Fibroblast of skin of scalp (primary cell): ENCODE measurements around the gene PPIF.

Experiments
- DNase-seq: peaks from one replicate; pipeline ENCODE4 v3.0.0-alpha.2; 2013

Gene PPIF

DNA sequence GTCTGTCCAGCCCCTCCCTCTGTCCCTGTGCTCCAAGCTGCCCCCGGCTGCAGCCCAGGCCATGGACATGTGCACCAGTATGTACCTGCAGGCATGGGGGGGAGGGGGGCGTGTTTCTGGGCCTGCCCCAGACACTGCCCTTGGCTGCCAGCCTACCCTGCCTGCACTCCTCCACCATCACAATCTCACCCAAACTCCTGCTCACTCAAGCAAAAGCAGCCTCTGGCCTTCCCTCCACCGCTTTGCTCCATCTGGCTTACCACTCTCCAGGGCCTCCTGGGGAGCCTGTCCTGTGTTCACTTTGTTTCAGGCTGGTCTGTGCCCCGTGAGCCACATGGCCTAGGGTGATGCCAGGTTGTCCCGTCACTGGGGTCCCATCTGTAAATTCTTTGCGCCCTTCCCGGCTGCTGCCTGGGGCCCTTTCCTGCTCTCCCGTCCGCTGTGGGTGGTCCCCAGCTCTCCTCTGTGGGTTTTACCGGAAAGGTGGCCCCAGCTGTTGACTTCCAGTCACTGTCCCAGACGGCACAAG lies 33.3 kb upstream of the PPIF start:
- no peak for DNase-seq

DNA sequence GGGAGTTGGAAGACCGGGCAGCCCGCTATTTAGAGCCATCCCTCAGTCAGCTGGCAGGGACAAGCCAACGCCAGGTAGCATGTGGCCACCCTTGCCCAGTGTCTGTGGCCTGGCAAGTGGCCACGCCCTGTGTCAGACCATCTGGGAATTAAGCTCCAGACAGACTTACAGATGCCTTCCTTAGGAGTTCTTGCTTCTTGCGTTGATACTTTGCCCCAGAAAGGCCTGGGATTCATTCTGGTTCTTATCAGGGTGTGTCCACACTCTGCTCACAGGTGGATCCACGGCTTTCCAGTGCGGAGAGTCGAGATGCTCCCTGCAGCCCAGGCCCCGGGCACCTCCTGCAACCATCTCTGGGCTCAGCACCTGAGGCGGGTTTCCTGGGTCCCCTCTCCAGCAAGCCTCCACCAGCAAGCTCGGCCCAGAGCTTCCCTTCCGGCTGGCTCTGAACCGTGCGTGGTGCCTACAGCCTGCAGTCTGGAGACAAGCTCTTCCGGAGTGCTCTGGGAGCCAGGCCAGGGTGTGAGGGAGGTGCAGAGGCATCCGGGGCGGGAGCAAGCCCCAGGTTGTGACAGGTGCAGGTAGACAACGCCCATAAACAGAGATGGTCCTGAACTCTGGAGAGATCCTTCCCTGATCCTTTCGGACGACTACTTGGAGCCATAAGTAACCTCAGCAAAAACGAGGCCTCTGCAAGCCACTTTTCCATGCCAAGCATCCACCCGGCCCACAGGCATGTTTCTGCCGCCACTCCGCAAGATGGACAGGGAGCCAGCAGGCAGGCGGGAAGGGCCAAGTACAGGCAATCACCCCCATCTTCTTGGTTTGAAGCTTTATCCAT lies 32.3 kb upstream of the PPIF start:
- no peak for DNase-seq

DNA sequence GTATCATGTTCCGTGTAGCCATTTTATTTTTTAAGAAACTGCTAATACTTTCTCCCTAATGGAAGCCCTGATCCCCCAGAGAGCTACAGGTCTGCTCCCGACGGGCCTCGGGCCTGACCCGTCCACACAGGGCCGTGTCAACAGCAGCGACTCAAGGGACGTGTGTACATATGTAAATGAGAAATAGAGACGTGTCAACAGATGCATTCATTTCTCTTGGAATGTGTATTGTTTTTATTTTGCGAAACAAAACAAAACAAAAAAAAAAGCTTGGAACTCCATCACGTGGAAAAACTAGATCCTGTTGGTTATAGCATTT lies 31.7 kb upstream of the PPIF start:
- no peak for DNase-seq

DNA sequence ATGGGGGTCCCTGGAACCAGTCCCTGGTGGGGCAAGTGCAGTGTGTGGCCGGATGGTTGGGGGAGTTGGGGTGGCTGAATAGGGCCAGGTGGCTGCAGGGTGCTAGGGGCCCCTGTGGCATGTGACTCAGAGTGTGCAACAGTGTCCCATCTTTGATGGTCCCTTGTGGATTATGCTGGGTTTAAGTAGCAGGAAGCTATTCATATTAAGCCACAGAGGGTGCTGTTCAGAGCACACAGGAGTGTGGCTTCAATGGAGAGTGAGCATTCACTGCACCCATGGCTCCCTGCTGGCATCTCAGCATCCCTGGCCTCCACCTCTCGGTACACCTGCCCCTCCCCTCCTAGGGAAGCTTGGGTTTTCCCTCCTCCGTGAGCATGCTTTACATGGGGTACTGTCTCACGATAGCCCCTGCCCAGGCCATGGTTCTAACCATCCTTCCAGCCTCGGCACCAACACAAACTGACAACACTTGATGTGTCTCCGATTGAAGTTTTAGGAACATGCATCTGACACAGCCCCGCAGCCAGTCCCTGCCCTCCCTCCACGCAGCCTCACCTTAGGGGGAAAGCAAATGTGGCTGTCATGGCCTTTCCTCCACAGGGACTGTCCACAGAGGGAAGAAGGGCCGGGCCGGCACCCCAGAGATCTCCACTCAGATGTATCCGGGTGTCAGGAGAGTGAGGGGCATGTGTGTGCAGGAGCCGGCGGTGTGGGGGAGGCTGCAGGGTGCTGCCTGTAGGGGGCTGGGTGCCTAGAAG lies 30.4 kb upstream of the PPIF start:
- DNase-seq: no peak

GRCh38 chr10:79318369-79318768 lies 28.9 kb upstream of the PPIF start:
- no peak for DNase-seq

DNA sequence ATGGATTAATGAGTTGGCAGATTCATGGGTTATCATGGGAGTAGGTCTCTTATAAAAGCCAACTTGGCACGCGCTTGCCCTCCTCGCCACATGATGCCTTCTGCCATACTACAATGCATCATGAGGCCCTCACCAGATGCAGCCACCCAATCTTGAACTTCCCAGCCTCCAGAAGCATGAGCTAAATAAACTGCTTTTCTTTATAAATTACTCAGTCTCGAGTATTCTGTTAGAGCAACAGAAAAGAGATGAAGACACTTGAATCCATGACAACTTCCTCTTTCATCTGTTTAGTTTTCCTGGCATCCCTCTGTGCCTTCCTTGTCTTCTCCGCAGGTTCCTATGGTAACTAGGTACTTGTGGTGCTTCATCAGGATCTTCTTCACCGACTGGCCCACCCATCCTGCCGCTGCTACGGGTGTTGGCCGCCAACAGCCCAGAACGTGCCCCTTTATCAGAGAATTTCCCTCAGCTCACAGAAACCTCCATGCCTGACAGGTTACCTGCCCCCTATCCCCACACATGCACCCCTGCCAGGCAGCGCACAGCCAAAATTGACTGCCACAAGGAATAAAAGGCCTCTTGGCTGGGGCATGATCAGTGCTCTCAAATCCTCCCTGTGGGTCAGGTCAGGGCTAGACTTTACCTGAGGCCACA lies 28.0 kb upstream of the PPIF start:
- DNase-seq: no peak

- no peak for DNase-seq
Measured at GRCh38 chr10:79320316-79320715, 27.0 kb upstream of the PPIF start.

DNA sequence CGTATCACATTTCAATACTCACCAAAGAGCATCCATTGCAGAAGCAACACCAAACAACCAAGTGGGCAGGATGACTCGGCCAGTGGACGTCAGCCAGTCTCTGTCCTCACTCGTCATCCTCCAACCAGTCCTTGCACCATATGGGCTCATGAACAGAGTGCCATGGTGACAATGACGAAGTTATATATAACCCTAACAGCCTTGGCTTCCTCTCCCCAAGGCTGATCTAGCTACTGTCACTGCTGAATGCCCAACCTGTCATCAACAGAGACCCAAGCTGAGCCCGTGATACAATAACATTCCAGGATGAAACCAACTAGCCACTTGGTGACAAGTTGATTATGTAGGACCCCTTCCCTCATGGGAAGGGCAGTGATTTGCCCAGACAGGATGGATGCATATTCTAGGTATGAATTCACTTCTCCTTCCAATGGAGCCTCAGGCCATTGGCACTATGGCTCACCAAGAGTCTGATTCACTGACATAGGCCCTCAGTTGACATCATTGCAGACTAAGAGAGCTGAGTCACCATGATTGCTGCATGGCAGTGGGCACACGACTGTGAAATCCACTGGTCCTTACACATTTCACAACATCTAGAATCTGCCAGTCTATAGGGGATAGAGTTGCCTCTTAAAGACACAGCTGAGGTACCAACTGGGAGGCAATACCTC lies 26.3 kb upstream of the PPIF start:
- DNase-seq: peak; percentile 90

- DNase-seq: no peak
Measured at GRCh38 chr10:79321494-79321882, 25.8 kb upstream of the PPIF start.

- DNase-seq: no peak
Measured at GRCh38 chr10:79321951-79322350, 25.3 kb upstream of the PPIF start.

- DNase-seq: peak; percentile 95
Measured at GRCh38 chr10:79322616-79323543, 24.4 kb upstream of the PPIF start.

GRCh38 chr10:79323602-79324001 lies 23.7 kb upstream of the PPIF start:
- no peak for DNase-seq

DNA sequence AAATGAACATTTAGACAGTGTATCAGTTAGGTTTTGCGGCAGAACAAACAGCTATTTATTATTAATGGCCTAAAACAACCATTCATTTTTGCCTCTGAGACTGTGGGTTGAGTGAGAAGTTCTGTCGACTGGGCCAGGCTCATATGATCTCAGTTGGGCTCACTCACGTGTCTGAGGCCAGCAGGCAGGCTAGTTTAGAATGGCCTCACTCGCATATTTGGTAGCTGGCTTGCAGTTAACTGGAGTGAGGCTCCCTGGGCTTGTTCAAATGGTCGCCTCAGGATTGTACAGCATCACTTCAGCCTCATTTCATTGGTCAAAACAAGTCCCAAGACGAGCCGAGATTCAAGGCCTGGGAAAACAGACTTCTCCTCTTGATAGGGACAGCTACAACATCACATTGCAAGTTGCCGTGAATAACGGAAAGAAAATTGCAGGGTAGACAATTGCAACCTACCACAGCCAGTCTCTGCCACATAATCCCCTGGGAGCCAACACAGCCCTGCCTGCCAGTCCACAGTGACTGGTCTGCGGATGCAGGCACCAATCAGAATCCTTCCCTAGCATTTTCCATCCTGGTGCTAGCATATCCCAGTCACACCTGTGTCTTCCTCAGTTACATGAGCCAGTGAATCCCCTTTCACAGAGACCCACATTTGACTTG lies 23.1 kb upstream of the PPIF start:
- no peak for DNase-seq

- DNase-seq: no peak
Measured at GRCh38 chr10:79326361-79327089, 20.7 kb upstream of the PPIF start.

GRCh38 chr10:79327090-79327457 lies 20.2 kb upstream of the PPIF start:
- no peak for DNase-seq

DNA sequence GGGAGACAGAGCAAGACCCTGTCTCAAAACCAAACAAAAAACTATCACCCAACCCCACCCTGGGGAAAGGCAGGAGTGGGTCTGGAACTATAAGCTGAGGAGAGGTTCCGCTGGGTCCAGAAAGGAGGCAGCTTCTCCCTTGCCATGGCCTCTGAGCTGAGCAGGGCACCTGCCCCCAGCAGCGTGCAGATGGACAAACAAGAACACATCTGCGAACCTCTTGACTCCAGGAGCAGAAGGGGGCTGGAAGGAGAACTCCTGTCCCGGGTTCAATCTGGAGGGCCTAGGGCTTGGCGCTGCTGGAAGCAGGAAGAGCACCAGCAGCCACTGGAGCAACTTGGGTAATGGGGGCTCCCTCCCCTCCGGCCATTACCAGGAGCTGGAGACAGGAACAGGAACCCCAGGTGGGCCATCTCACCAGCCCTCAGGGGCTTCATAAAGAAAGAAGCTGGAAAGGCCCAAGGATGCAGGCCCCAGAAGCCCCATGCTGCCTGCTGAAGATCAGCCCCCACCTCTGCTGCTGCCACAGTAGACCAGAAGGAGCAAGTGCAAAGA lies 19.0 kb upstream of the PPIF start:
- DNase-seq: no peak

- DNase-seq: no peak
Measured at GRCh38 chr10:79328737-79329504, 18.3 kb upstream of the PPIF start.

- no peak for DNase-seq
Measured at GRCh38 chr10:79329529-79329928, 17.7 kb upstream of the PPIF start.

- DNase-seq: no peak
Measured at GRCh38 chr10:79331226-79331625, 16.0 kb upstream of the PPIF start.
